Loucy (cell line): ENCODE measurements around the gene CDCP2.

Source experiments
- H2AFZ ChIP-seq: fragments of 200-600 bp; sonication (generic); 2 replicates; pipeline ENCODE4 v1.6.0; 2016; ENCODE audit warnings: antibody characterized with exemption, mild to moderate bottlenecking, low read length, moderate library complexity
- H3F3A ChIP-seq: fragments of 200-600 bp; 2 replicates; pipeline ENCODE4 v1.6.0; 2016; ENCODE audit warnings: antibody characterized with exemption, low read depth, mild to moderate bottlenecking
- H3K27me3 ChIP-seq: fragments of 200-600 bp; sonication (generic); 2 replicates; pipeline ENCODE4 v1.6.1; 2014; ENCODE audit warnings: low read length, mild to moderate bottlenecking; ENCODE audit not compliant: insufficient read depth, poor library complexity, severe bottlenecking
- H3K36me3 ChIP-seq: fragments of 200-600 bp; sonication (generic); 2 replicates; pipeline ENCODE4 v1.6.1; 2016; ENCODE audit warnings: low read length; ENCODE audit not compliant: insufficient read depth
- H3K4me1 ChIP-seq: fragments of 200-600 bp; sonication (generic); 2 replicates; pipeline ENCODE4 v1.5.1; 2014; ENCODE audit warnings: low read length, mild to moderate bottlenecking; ENCODE audit not compliant: insufficient read depth, poor library complexity, severe bottlenecking
- H3K4me2 ChIP-seq: fragments of 200-600 bp; sonication (generic); 2 replicates; pipeline ENCODE4 v1.6.0; 2014; ENCODE audit warnings: antibody characterized with exemption, low read length, low read depth, mild to moderate bottlenecking; ENCODE audit not compliant: poor library complexity, severe bottlenecking
- H3K4me3 ChIP-seq: fragments of 200-600 bp; sonication (generic); 2 replicates; pipeline ENCODE4 v1.5.1; 2014; ENCODE audit warnings: low read length, mild to moderate bottlenecking, mixed read lengths; ENCODE audit not compliant: poor library complexity, severe bottlenecking
- H3K79me2 ChIP-seq: fragments of 200-600 bp; sonication (generic); 2 replicates; pipeline ENCODE4 v1.6.1; 2014; ENCODE audit warnings: low read length; ENCODE audit not compliant: insufficient read depth
- H3K9ac ChIP-seq: fragments of 200-600 bp; sonication (generic); 2 replicates; pipeline ENCODE4 v1.6.0; 2014; ENCODE audit warnings: mild to moderate bottlenecking, low read depth, low read length, moderate library complexity; ENCODE audit not compliant: poor library complexity, severe bottlenecking
- H3K9me2 ChIP-seq: fragments of 200-600 bp; sonication (generic); replicated peaks from 2 replicates; pipeline ENCODE4 v1.6.1; 2016; ENCODE audit warnings: low read depth, low read length, mixed read lengths
- H3K9me3 ChIP-seq: fragments of 200-600 bp; sonication (generic); 2 replicates; pipeline ENCODE4 v1.6.1; 2014; ENCODE audit warnings: mild to moderate bottlenecking, antibody characterized with exemption, low read length, low read depth; ENCODE audit not compliant: insufficient read depth
- H4K20me1 ChIP-seq: fragments of 200-600 bp; sonication (generic); 2 replicates; pipeline ENCODE4 v1.6.0; 2014; ENCODE audit warnings: antibody characterized with exemption, low read length, mild to moderate bottlenecking; ENCODE audit not compliant: insufficient read depth, poor library complexity, severe bottlenecking
- EZH2phosphoT487 ChIP-seq: fragments of 200-600 bp; IDR thresholded peaks from 2 replicates; pipeline ENCODE4 v1.6.1; 2018; ENCODE audit warnings: antibody characterized with exemption, mild to moderate bottlenecking, moderate library complexity, borderline replicate concordance
- TF ChIP-seq, protein P1 (sequence below): fragments of 200-600 bp; sonication (generic); conservative IDR thresholded peaks from 2 replicates; pipeline ENCODE4 v1.5.1; 2014; ENCODE audit warnings: mild to moderate bottlenecking, antibody characterized with exemption, low read length

CDCP2 gene

GRCh38 chr1:54190526-54190925 lies 37.7 kb upstream of the CDCP2 start:
- no peak overlapping the region for H3K4me2 ChIP-seq
- H3K4me3 ChIP-seq: no peak overlapping the region
- no peaks in the 10 kb centered on the region for H3K9me3 ChIP-seq
- no peak overlapping the region for H2AFZ ChIP-seq
- H3K79me2 ChIP-seq: no peaks in the 10 kb centered on the region
- no peaks in the 10 kb centered on the region for H3F3A ChIP-seq
- no peaks in the 10 kb centered on the region for H3K27me3 ChIP-seq
- no peaks in the 10 kb centered on the region for H4K20me1 ChIP-seq
- no peak overlapping the region for H3K9ac ChIP-seq
- H3K36me3 ChIP-seq: no peaks in the 10 kb centered on the region
- TF ChIP-seq EZH2phosphoT487: no peak
- TF ChIP-seq, protein P1, sequence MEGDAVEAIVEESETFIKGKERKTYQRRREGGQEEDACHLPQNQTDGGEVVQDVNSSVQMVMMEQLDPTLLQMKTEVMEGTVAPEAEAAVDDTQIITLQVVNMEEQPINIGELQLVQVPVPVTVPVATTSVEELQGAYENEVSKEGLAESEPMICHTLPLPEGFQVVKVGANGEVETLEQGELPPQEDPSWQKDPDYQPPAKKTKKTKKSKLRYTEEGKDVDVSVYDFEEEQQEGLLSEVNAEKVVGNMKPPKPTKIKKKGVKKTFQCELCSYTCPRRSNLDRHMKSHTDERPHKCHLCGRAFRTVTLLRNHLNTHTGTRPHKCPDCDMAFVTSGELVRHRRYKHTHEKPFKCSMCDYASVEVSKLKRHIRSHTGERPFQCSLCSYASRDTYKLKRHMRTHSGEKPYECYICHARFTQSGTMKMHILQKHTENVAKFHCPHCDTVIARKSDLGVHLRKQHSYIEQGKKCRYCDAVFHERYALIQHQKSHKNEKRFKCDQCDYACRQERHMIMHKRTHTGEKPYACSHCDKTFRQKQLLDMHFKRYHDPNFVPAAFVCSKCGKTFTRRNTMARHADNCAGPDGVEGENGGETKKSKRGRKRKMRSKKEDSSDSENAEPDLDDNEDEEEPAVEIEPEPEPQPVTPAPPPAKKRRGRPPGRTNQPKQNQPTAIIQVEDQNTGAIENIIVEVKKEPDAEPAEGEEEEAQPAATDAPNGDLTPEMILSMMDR: no peak
- no peaks in the 10 kb centered on the region for H3K9me2 ChIP-seq
- no peaks in the 10 kb centered on the region for H3K4me1 ChIP-seq

DNA sequence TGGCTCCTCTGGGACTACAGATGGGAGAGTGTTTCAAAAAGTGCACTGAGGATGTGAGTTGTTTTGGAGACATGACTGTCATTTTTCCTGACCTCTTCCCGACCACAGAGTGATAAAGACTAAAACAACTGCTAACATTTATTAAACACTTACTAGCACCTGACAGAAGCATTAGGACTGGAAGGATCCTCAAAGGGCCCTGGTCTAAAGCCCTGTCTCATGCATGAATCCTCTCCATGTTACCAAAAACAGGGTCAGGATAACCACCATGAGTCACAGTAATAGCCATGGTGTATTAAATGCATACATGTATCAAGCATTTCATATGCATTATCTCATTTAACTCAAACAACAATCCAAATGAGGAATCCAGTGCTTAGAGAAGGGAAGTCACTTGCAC lies 35.5 kb upstream of the CDCP2 start:
- H4K20me1 ChIP-seq: no peaks in the 10 kb centered on the region
- H3F3A ChIP-seq: no peaks in the 10 kb centered on the region
- no peak overlapping the region for H3K4me3 ChIP-seq
- no peaks in the 10 kb centered on the region for H3K4me1 ChIP-seq
- no peaks in the 10 kb centered on the region for H3K27me3 ChIP-seq
- no peaks in the 10 kb centered on the region for H3K79me2 ChIP-seq
- TF ChIP-seq, protein P1: no peak
- no peak for TF ChIP-seq EZH2phosphoT487
- no peak overlapping the region for H2AFZ ChIP-seq
- no peaks in the 10 kb centered on the region for H3K9me2 ChIP-seq
- no peak overlapping the region for H3K4me2 ChIP-seq
- H3K9me3 ChIP-seq: no peaks in the 10 kb centered on the region
- H3K9ac ChIP-seq: no peak overlapping the region
- no peaks in the 10 kb centered on the region for H3K36me3 ChIP-seq

- Histone ChIP-seq H3K4me3 (no peak overlapping the region), H3K36me3 (no peaks in the 10 kb centered on the region), H3F3A (no peaks in the 10 kb centered on the region), H2AFZ (no peak overlapping the region), H3K9ac (no peak overlapping the region), H4K20me1 (no peaks in the 10 kb centered on the region), H3K27me3 (no peaks in the 10 kb centered on the region), H3K4me2 (no peak overlapping the region), H3K9me2 (no peaks in the 10 kb centered on the region), H3K79me2 (no peaks in the 10 kb centered on the region), H3K4me1 (no peaks in the 10 kb centered on the region), H3K9me3 (no peaks in the 10 kb centered on the region)
- TF ChIP-seq, protein P1: no peak
- TF ChIP-seq EZH2phosphoT487: no peak
Measured at GRCh38 chr1:54186056-54186455, 33.3 kb upstream of the CDCP2 start.
